HepG2 (cell line): Measurements from ENCODE around the gene RNF208. TPM values are rescaled to one million over a fixed set of nuclear protein-coding genes. Genes with fewer than 3 reads are reported as not detected.
A peak's percentile ranks its signal among the peaks of the same experiment; 100 is the strongest.

Source experiments
- AGO1 ChIP-seq: fragments of 200-400 bp; formaldehyde crosslinking; IDR thresholded peaks from 2 replicates; pipeline ENCODE4 v1.6.1; 2017; ENCODE audit warnings: mild to moderate bottlenecking, low read depth, low read length, moderate library complexity; ENCODE audit not compliant: poor library complexity, severe bottlenecking
- ATRX ChIP-seq: sonication (generic); formaldehyde crosslinking; IDR thresholded peaks from 2 replicates; pipeline ENCODE4 v1.4.0; 2020; ENCODE audit warnings: missing genetic modification reagents, borderline replicate concordance
- BRCA1 ChIP-seq: sonication (generic); formaldehyde crosslinking; IDR thresholded peaks from 2 replicates; pipeline ENCODE4 v1.4.0; 2020; ENCODE audit warnings: missing genetic modification reagents
- ETV6 ChIP-seq: sonication (generic); formaldehyde crosslinking; conservative IDR thresholded peaks from 2 replicates; pipeline ENCODE4 v1.4.0; 2020; ENCODE audit warnings: missing genetic modification reagents
- FOXA1 ChIP-seq, 2 experiments: fragments of 450-650 bp in 1 of 2; sonication (generic) in 1 of 2; formaldehyde crosslinking in 1 of 2; IDR thresholded peaks; 2 replicates each; pipeline versions ENCODE4 v1.4.0 to v1.6.1; 2016 to 2020; ENCODE audit warnings: missing genetic modification reagents in 1 of 2
- HNRNPLL ChIP-seq: fragments of 200-400 bp; formaldehyde crosslinking; IDR thresholded peaks from 2 replicates; pipeline ENCODE4 v1.6.1; 2017; ENCODE audit warnings: mild to moderate bottlenecking, low read depth, low read length; ENCODE audit not compliant: poor library complexity, severe bottlenecking
- HOMEZ ChIP-seq: IDR thresholded peaks from 2 replicates; pipeline ENCODE4 v1.6.1; 2016; ENCODE audit warnings: low read depth
- MTF1 ChIP-seq: sonication (generic); formaldehyde crosslinking; IDR thresholded peaks from 2 replicates; pipeline ENCODE4 v1.5.0; 2020; ENCODE audit warnings: missing genetic modification reagents
- PCBP1 ChIP-seq: fragments of 200-400 bp; formaldehyde crosslinking; IDR thresholded peaks from 2 replicates; pipeline ENCODE4 v1.6.1; 2017; ENCODE audit warnings: mild to moderate bottlenecking, low read depth, low read length, borderline replicate concordance
- STAT6 ChIP-seq: sonication (generic); formaldehyde crosslinking; IDR thresholded peaks from 2 replicates; pipeline ENCODE4 v1.4.0; 2020; ENCODE audit warnings: missing genetic modification reagents, mild to moderate bottlenecking, borderline replicate concordance
- TRIM24 ChIP-seq: sonication (generic); formaldehyde crosslinking; IDR thresholded peaks from 2 replicates; pipeline ENCODE4 v1.8.0; 2022; ENCODE audit warnings: mild to moderate bottlenecking, missing genetic modification reagents
- ZBTB43 ChIP-seq: sonication (generic); formaldehyde crosslinking; conservative IDR thresholded peaks from 2 replicates; pipeline ENCODE4 v1.4.0; 2020; ENCODE audit warnings: missing genetic modification reagents
- ZSCAN30 ChIP-seq: sonication (generic); formaldehyde crosslinking; IDR thresholded peaks from 2 replicates; pipeline ENCODE4 v1.5.0; 2020; ENCODE audit warnings: mild to moderate bottlenecking, missing genetic modification reagents
- ZSCAN9 ChIP-seq: IDR thresholded peaks from 2 replicates; pipeline ENCODE4 v1.6.1; 2016; ENCODE audit warnings: borderline replicate concordance
- polyA plus RNA-seq, 8 experiments: library from polyadenylated mRNA; depleted of rRNA in 3 of 8; stranded (reverse) in 7 of 8; unstranded in 1 of 8; fragments of >200 nt; fragmentation: Illumina TruSeq in 4 of 8; extraction: Trizol in 4 of 8; gene quantifications; 2 replicates each; pipeline versions ENCODE4 v1.2.1 to v1.2.3, GENCODE V29; 2011 to 2016; ENCODE audit warnings: low read depth in 4 of 8, missing spikeins in 1 of 8, mixed read lengths in 1 of 8; ENCODE audit not compliant: insufficient read depth in 1 of 8
- total RNA-seq, 5 experiments: library from RNA; depleted of rRNA; stranded (reverse); fragments of >200 nt; fragmentation: Illumina TruSeq; extraction: Trizol; gene quantifications; 2 replicates each; pipeline ENCODE4 v1.2.3, GENCODE V29; 2016; ENCODE audit warnings: low read depth in 1 of 5
- TF ChIP-seq, protein P1 (sequence below): sonication (generic); formaldehyde crosslinking; conservative IDR thresholded peaks from 2 replicates; pipeline ENCODE4 v1.8.1; 2023; ENCODE audit warnings: missing genetic modification reagents
- TF ChIP-seq, protein P2 (sequence below): sonication (generic); formaldehyde crosslinking; IDR thresholded peaks from 2 replicates; pipeline ENCODE4 v1.8.0; 2022; ENCODE audit warnings: low read depth, missing genetic modification reagents
- TF ChIP-seq, protein P3 (sequence below): IDR thresholded peaks from 2 replicates; pipeline ENCODE4 v1.6.1; 2016; ENCODE audit warnings: mild to moderate bottlenecking, missing biosample characterization, missing genetic modification reagents

Gene RNF208
- total and polyA plus RNA-seq, 2 of the 13 experiments (the other 11 are each of a cell fraction or from before 2014, with no cell fraction given), result 1.6 to 2.1 TPM

- peak; percentile 46; the same call in 1 of the 2 replicates for TF ChIP-seq HOMEZ (CRISPR knock-in tag)
- peak; percentile 46; the same call in 1 of the 2 replicates for TF ChIP-seq ZBTB43 (CRISPR knock-in tag)
- peak; percentile 47; the same call in 1 of the 2 replicates for TF ChIP-seq ETV6 (CRISPR knock-in tag)
- TF ChIP-seq PCBP1, result 0 out of 2 replicates have a peak, but pooled peaks have one; percentile 57
- no peak for TF ChIP-seq AGO1
- no peak; the same call in 1 of the 2 replicates for TF ChIP-seq STAT6 (CRISPR knock-in tag)
- TF ChIP-seq, protein P1, sequence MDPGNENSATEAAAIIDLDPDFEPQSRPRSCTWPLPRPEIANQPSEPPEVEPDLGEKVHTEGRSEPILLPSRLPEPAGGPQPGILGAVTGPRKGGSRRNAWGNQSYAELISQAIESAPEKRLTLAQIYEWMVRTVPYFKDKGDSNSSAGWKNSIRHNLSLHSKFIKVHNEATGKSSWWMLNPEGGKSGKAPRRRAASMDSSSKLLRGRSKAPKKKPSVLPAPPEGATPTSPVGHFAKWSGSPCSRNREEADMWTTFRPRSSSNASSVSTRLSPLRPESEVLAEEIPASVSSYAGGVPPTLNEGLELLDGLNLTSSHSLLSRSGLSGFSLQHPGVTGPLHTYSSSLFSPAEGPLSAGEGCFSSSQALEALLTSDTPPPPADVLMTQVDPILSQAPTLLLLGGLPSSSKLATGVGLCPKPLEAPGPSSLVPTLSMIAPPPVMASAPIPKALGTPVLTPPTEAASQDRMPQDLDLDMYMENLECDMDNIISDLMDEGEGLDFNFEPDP (CRISPR knock-in tag), result no peak
- TF ChIP-seq ATRX, result no peak
- no peak for TF ChIP-seq ZSCAN30 (CRISPR knock-in tag)
- peak; percentile 41 for TF ChIP-seq HNRNPLL
- no peak for TF ChIP-seq FOXA1 (IDR thresholded peaks at IDR 0.05)
- peak; percentile 38; the same call in 1 of the 2 replicates for TF ChIP-seq FOXA1 (CRISPR knock-in tag; IDR thresholded peaks at IDR 0.05)
- TF ChIP-seq, protein P2, sequence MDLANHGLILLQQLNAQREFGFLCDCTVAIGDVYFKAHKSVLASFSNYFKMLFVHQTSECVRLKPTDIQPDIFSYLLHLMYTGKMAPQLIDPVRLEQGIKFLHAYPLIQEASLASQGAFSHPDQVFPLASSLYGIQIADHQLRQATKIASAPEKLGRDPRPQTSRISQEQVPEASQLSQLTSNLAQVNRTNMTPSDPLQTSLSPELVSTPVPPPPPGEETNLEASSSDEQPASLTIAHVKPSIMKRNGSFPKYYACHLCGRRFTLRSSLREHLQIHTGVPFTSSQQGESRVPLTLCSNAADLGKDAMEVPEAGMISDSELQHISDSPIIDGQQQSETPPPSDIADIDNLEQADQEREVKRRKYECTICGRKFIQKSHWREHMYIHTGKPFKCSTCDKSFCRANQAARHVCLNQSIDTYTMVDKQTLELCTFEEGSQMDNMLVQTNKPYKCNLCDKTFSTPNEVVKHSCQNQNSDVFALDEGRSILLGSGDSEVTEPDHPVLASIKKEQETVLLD (CRISPR knock-in tag), result no peak; the same call in 1 of the 2 replicates
- TF ChIP-seq MTF1, result 0 out of 2 replicates have a peak, but pooled peaks have one; percentile 65
- no peak for TF ChIP-seq TRIM24 (CRISPR knock-in tag)
- TF ChIP-seq ZSCAN9 (CRISPR knock-in tag), result peak; percentile 90
- TF ChIP-seq, protein P3, sequence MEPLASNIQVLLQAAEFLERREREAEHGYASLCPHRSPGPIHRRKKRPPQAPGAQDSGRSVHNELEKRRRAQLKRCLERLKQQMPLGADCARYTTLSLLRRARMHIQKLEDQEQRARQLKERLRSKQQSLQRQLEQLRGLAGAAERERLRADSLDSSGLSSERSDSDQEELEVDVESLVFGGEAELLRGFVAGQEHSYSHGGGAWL, result 0 out of 2 replicates have a peak, but pooled peaks have one; percentile 26
- peak; percentile 82; the same call in 1 of the 2 replicates for TF ChIP-seq BRCA1 (CRISPR knock-in tag)
Observed at GRCh38 chr9:137240841-137241489, 18.9 kb upstream of the RNF208 start, which contains the start of gene TUBB4B (continued).
